Islet of Langerhans (tissue), 1 donor: ENCODE measurements around the gene NELL1.
"Not testable (repeated sequence)": the region's sequence is repeated elsewhere in the genome, so short reads cannot be mapped to it uniquely, and the experiment has no call there.

Experiments used
- FAIRE-seq: peaks from one replicate; lab custom pipeline; 2011; peaks lifted over from hg19 to GRCh38; lab: Jason Lieb, UNC

The NELL1 gene

DNA sequence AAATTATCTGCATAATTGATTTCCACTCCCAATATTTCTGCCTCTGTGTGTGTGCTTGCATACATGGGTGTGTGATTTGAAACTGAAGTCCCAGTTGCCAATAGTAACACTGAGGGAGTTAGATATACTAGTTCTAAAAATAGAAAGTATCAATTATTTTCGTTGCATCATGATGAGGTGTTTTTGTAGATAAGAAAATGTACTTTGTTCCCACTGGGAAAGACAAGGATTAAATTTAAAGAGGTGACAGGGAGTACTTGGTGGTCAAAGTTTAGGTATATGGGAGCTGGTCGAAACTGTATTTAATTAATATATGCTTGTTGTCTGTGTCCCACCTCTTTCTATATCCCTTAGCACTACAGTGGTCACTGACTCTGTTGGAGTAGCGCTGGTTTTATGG lies 444.5 kb downstream of the NELL1 start:
- FAIRE-seq, result no peak

DNA sequence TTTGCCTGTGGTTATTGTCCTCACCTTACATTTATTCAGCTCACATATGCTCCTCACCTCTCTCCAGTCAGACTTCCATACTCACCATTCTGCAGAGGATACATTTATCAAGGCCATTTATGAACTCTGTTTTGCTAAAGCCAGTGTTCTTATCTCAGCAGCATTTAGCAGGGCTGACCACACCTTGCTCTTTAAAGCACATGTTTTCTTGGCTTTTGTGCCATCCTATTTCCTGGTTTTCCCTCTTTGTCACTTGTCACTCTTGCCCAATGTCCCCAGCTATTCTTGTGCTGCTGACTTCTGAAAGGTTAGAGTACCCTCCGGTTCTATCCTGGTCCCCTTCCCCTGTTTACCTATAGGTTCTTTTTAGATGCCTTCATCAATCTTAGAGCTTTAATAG lies 446.6 kb downstream of the NELL1 start:
- no peak for FAIRE-seq

DNA sequence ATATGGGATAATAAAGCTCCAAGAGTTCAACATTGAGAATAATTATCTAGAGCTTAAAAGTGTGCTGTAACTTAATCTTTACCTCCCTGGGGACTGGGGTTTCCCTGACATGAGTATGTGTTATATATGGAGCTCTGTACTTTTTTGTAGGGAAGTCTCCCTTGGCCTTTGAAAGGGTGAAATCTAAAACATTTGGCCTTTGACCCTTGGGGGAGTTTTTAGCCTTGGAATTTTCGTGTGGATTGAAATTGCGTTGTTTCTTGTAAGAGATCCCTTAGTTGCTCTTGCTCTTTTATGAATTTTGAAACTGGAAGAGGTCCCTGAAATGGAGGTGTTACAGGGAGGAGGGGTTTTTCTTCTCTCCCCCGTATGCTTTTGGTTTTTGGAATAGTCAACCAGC lies 450.0 kb downstream of the NELL1 start:
- FAIRE-seq, result no peak

DNA sequence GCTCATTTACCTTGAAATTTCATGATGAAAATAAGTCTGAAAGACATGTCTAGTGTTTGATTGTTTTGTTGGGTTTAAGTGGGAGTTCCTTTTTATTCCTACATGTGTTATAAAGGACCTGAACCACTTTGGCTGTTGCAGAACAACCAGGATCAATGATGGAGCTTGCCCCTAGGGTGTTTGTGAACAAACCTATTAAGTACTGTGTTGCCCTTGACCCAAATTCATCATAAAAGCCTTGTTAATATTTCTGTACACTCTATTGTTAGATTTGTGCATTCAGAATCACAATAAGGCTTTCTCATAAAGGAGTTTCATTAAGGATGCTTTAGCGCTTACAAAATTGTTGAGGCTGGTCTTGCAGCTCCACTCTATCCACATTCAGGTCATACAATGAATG lies 452.6 kb downstream of the NELL1 start:
- FAIRE-seq, result no peak

DNA sequence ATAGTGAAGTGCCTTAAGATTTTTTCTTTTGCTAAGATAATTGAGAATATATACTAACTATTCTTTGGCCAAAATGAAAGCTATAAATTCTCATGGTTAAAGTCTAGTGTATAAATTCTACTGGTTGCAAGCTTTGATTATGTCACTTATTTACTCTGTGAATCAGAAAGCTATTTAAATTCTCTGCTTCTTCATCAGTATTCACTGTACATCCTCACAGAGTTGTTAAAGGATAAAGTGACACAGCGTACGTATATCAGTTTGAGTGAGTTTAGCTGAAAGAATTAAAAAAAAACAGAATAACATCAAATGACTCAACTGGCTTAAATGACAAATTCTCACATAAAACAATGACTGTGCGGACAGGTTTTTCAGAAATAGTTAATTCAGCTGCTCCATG lies 453.1 kb downstream of the NELL1 start:
- FAIRE-seq, result no peak

DNA sequence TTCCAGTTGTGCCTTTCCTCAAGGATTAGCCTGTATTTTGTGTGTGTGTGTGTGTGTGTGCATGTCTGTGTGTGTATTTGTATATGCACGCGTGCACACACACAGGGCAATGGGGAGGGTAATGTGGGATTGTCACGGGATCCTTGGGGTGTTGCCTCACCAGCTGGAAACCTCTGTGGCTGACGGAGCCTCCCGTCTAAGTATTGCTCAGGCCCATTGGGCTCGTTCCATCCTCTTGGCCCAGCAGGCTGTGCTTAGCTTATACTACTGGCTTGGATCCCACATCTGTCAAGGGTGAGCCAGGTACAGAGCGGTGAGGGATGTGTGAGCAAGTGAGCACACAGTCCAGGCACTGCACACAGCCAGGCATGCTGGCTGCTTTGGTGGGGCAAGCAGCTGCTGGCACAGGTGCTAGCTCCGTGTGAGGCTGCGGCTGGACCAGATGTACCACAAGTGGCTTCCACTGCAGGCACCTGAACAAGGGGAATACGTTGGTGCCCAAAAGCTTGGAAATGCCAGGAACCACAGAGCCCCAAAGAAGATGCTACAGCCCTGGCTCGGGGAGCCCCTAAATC lies 462.8 kb downstream of the NELL1 start:
- no peak for FAIRE-seq

DNA sequence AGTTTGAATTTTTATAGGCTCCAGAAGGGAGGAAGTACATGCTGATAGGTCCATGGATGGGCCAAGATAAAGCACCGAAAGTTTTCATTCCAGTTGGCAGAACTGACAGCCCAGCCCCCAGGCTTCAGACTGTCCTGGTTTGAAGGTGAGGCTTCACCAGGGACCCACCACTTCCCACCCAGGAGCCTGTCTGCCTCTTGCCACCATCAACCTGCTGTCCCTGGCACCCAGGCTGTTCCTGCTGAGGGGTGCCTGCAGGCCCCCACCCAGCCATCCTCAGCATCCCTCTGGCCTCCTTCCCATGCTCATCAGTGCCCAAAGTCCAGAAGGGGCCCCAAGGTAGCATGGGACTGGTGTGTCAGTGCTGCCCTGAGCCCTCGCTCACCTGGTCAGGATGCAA lies 463.9 kb downstream of the NELL1 start:
- FAIRE-seq, result no peak

DNA sequence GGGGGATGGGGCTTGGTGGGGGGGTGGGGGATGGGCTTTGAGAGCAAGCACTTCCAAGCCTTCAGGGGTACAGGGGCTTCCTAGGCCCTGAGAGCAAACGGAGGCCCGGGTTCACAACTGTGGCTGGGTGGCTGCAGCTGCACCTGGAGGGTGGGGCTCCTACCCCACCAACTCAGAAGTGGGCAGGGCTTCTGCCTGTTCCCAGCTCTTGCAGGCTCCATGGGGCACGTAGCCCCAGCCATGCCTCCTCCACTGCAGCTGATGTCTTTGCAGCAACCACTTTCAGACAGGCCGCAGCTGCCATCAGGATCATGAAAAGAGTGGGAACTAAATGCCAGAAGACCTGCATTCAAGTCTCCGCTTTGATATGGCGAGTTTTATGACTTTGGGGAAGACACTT lies 464.3 kb downstream of the NELL1 start:
- FAIRE-seq, result no peak

DNA sequence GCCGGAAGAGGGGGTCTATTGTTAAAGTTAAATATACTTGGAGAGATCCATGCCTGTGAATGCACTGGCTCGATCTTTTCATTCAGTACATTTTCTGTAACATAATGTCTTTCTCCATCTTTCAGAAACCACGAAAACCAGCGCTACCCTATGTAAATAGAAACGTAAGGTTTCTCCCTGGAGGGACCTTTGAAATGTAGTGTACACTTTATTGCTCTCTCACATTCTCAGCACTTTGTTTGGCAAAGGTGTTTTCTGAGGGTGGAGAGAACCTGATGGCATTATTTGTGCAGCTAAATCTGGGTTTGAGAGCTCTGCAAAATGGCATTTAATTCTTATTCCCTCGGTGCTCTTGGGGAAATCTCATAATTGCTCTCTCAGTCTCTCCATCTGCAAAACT lies 468.4 kb downstream of the NELL1 start:
- no peak for FAIRE-seq

DNA sequence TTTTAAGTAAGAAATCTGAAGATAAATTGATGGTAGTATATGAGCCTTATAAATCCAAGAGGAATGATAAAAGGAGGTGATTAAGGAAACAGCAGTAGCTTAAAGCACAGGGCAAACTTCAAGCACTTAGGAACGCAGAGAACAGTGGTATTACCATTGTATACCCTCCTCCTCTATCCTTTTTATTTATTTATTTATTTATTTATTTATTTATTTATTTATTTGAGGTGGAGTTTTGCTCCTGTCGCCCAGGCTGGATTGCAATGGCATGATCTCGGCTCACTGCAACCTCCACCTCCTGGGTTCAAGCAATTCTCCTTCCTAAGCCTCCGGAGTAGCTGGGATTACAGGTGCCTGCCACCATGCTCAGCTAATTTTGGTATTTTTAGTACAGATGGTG lies 472.2 kb downstream of the NELL1 start:
- FAIRE-seq, result not testable (repeated sequence)

DNA sequence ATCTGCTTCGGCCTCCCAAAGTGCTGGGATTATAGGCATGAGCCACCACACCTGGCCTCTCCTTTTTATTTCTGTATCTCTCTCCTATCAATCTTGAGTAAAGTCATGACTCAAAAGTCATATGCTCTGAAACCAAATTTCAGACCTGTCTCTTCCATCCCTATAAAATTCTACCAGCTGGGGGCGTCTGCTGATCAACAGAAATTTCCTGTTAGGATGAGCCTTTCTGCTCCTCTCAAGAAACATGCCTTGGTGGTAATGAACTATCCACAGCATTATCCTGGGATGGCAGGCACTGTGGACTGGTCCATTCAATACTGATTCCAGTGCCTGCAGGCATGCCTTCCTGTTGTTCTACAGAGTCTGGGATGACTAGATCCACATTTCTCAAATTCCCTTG lies 472.6 kb downstream of the NELL1 start:
- FAIRE-seq, result no peak

DNA sequence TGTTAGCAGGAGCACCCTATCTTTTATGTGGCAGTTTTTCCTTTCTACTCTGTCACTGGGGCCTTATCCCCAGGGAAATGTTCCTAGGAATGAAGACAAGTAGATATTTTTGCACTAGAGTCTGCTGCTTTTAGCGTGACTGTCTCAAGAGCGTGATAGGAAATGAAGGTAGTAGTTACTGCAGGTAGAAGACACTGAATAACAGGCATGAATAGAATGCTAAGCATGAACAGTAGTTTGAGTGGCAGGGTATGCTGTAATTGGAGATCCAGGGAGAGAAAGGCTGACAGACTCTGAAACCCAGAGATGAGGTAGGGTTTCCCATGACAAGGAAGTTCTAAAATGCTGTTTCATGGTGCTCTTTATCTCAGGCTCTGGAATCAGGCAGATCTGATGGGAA lies 475.1 kb downstream of the NELL1 start:
- FAIRE-seq, result no peak

DNA sequence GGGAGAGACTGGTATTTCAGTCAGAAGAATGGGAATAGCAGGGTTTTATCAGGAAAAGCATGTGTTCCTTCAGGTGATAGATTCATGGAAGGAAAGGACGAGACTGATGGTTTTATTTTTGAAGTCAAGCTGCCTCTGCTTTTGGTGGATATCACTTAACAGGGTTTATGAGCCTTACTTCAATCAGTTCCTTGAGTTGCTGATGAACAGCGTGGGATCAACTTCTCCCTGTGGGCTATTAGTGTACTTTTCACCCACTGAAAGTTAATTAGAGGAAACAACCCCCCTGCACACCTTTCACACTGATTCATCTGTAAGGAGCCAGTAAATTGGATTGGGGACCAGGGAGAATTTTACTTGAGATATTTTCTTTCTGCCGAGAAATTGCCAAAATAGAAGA lies 479.0 kb downstream of the NELL1 start:
- no peak for FAIRE-seq

DNA sequence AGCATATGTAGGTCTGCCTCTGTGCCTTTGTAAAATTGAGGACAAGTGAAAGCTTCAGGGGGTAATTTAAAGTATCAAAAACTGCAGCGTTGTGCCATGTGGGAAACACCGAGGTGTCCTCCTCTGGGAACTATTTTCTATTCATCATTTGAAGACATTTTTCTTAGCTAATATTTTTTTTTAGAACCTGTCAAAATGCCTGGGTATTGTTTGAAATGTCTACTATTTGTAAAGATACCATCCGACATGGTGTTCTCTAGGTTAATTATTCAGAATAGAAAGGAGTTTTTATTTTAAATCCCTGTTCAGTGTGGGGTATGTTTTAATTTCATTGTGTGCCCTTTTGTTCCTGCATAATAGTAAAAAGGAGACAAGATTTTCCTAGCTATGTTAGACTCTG lies 490.8 kb downstream of the NELL1 start:
- no peak for FAIRE-seq

DNA sequence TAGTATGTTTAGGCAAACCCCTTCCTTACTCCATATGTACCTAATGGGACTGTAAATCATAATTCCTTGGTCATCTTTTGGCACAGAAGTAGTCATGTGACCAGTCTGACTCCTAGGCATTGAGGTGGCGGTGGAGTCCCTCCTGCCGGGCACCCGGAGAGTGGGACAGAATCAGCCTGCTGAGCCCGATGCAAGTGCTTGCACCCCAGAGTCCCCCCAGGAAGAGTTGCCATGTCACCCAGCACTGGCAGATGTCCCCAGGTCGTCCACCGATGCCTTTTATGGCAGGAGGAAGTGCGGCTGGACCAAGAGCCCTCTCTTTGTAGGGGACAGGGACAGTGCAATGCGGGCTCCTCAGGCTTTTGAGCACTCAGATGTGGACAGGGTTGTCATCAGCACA lies 500.3 kb downstream of the NELL1 start:
- no peak for FAIRE-seq

DNA sequence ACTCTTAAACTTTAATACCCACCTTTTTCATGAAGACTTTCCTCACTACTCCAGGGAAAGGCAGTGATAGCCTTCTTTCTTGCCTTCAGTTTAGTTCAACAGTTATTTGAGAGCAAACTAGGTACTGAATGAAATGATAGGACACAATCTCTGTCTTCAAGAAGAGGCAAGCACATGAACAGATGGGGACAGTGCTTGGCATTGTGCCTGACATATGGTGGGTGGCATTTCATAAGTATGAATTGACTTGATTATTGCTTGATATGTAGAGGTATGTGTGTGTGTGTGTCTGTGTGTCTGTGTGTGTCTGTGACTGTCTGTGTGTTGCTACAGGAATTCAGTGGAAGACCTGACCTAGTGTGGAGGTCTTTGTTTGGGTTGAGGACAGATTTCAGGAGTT lies 504.1 kb downstream of the NELL1 start:
- no peak for FAIRE-seq

DNA sequence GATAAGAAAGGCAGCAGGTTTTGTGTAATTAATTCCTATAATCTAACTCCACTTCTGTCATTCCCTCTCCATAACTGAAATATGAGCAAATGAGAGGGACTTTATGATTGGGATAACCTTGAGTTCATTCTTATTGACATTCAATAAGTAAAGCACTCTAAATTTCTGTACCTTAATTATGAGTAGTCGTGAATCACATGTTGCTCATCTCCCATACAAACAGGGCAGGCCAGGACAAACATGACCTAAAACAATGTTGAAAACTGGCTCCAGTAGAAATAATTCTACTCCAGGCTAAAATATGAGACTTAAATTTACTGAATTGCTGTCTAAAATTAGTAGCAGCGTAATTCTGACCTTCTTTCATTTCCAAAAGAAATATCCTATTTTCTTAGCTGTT lies 505.4 kb downstream of the NELL1 start:
- FAIRE-seq, result no peak

DNA sequence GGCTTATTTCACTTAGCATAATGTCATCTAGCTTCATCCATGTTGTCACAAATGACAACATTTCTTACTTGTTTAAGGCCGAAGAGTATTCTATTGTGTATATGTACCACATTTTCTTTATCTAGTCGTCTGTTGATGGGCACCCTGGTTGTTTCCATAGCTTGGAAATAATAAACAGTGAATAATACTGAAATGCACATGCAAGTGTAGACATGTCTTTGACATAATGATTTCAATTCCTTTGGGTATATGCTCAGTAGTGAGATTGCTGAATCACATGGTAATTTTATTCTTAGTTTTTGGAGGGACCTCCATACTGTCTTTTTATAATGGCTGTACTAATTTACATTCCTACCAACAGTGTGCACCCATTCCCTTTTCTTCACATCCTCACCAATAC lies 508.0 kb downstream of the NELL1 start:
- FAIRE-seq, result no peak

DNA sequence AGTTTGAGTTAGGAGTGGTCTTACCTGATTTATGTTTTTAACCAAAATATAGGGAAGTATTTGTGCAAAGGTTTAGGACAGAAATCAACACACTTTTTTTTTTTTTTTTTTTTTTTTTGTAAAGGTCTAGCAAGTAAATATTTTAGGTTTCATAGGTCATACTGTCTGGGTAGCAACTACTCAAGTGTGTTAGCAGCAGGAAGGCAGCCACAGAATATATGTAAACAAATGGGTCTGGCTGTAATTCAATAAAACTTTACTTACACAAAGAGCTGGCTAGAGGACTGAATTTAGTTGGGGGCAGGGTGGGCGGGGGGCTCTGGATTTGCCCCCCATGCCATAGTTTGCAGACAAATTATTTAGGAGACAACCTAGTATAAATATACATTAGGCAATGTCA lies 510.4 kb downstream of the NELL1 start:
- FAIRE-seq, result no peak

DNA sequence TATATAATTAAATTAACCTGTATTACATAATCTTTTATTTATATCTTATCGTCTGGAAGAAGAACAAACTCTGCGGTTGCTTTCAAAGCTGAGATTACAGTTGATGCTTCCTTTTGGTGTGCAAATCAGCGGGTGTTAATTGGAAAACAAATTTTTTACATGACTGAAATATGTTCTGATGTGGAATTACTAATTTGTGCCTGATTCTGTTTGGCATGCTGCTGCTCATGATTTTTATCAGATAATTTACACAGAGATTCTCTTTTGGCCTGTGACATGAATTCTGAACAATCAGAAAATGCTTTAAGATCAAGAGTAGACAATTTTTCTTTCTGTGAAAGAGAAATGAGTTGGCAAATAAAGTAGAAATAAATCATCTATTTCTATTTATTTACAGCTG lies 510.8 kb downstream of the NELL1 start:
- no peak for FAIRE-seq

DNA sequence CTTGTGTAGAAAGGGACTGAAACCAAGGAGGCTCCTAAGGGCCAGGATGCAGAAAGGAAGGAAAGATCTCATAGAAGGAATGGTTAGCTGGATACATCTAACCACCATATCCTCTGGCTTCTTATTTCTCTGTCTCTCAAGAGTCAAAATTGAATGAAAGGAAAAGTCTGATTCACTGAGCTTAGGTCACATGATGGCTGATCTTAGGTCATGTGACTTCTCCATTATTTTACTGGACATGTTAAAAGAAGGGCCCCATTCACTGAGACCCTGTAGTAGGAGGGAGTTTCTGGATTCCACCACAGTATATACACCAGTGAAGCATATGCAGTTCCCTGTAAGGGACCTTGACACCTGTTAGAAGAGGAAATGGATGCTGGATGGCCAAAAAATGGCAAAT lies 516.6 kb downstream of the NELL1 start:
- no peak for FAIRE-seq

DNA sequence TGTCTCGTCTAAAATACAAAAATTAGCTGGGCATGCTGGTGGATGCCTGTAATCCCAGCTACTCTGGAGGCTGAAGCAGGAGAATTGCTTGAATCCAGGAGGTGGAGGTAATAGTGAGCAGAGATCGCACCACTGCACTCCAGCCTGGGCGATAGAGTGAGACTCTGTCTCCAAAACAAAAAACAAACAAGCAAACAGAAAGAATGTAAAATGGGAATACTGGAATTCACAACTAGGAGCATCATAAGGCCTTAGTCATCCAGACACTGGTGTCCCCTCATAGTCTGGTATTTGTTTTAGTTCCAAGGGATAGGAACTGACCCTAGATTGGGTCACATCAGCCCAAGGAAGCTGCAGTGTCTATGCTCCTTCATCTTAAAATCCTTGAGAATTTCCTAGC lies 520.8 kb downstream of the NELL1 start:
- no peak for FAIRE-seq

DNA sequence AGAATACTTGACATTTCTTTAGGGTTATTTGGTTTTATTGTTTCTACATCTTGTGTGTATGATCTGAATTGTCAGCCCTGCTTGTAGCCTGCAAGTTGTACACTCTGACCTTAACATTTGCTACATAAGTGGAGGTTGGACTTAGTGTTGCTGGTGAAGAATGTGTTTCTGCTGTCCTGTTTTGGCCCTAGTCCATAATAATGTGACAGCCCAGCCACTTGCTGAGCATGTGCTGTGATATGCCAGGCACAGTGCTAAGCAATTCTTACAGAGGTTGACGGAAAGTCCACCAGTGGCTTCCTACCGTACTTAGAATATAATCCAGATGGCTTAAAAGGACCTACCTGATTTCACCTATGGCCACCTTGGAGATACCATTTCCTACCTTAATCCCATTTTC lies 526.6 kb downstream of the NELL1 start:
- no peak for FAIRE-seq

DNA sequence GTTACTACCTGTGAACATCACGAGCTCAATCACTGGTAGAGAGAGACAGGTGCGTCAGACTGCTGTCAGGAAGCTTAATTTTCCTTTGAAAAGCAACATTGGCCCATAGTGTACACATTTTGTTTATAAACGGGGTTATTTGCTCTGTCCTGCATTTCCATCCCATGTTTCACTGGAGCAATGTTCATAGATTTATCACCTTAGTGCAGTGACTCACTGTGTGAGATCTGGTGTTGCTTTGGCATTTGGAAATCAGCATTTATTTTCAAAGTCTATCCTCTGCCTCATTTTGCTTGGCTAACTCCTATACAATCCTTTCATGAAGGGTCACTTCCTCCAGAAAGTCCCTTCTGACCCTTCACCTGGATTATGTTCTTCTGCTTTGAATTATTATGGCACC lies 529.1 kb downstream of the NELL1 start:
- FAIRE-seq, result no peak

DNA sequence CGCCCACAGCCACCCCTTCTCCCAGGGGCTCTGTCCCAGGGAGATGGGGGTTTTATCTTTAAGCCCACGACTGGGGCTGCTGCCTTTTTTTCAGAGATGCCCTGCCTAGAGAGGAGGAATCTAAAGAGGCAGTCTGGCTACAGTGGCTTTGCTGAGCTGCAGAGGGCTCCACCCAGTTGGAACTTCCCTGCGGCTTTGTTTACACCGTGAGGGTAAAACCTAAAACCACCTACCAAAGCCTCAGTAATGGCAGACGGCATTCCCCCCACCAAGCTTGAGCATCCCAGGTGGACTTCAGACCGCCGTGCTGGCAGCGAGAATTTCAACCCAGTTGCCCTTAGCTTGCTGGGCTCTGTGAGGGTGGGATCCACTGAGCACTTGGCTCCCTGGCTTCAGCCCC lies 535.8 kb downstream of the NELL1 start:
- FAIRE-seq, result no peak
